OCI-LY3 (cell line): ENCODE results near the gene PCSK5.

Source experiments
- H2AFZ ChIP-seq: fragments of 200-600, 300-600 bp; shearing (Covaris generic); 2 replicates; pipeline ENCODE4 v1.6.0; 2014; ENCODE audit warnings: antibody characterized with exemption, low read depth, low read length
- H3K27ac ChIP-seq: fragments of 200-600, 300-600 bp; sonication (generic); 2 replicates; pipeline ENCODE4 v1.5.1; 2014; ENCODE audit warnings: mild to moderate bottlenecking, low read length, moderate library complexity, mixed read lengths
- H3K27me3 ChIP-seq: fragments of 200-600, 300-600 bp; sonication (generic); 2 replicates; pipeline ENCODE4 v1.6.1; 2014; ENCODE audit warnings: low read depth, low read length, mixed read lengths
- H3K36me3 ChIP-seq: fragments of 200-600, 300-600 bp; sonication (generic); replicated peaks from 2 replicates; pipeline ENCODE3; 2014; ENCODE audit warnings: low read depth, low read length, mixed read lengths
- H3K4me1 ChIP-seq: fragments of 300-600, 200-600 bp; sonication (generic); 2 replicates; pipeline ENCODE4 v1.6.1; 2014; ENCODE audit warnings: low read length, mixed read lengths
- H3K4me2 ChIP-seq: fragments of 200-600, 300-600 bp; sonication (generic); 2 replicates; pipeline ENCODE4 v1.6.1; 2014; ENCODE audit warnings: low read length, mixed read lengths
- H3K4me3 ChIP-seq: fragments of 300-600, 200-600 bp; sonication (generic); 2 replicates; pipeline ENCODE4 v1.5.1; 2014; ENCODE audit warnings: antibody characterized with exemption, mild to moderate bottlenecking, low read length, moderate library complexity
- H3K79me2 ChIP-seq: fragments of 300-600, 200-600 bp; shearing (Covaris generic); 2 replicates; pipeline ENCODE4 v1.6.1; 2014; ENCODE audit warnings: mild to moderate bottlenecking, low read length, mixed read lengths
- H3K9ac ChIP-seq: fragments of 300-600, 200-600 bp; shearing (Covaris generic); 2 replicates; pipeline ENCODE4 v1.6.0; 2014; ENCODE audit warnings: mild to moderate bottlenecking, low read length, moderate library complexity
- H3K9me3 ChIP-seq: fragments of 200-600, 300-600 bp; shearing (Covaris generic); 2 replicates; pipeline ENCODE4 v1.6.1; 2014; ENCODE audit warnings: low read length, mixed read lengths; ENCODE audit not compliant: insufficient read depth
- H4K20me1 ChIP-seq: fragments of 200-600, 300-600 bp; sonication (generic); 2 replicates; pipeline ENCODE4 v1.6.1; 2016; ENCODE audit warnings: low read length, mixed read lengths; ENCODE audit not compliant: insufficient read depth
- CTCF ChIP-seq: fragments of 200-600, 300-600 bp; sonication (generic); IDR thresholded peaks from 2 replicates; pipeline ENCODE4 v1.5.1; 2014; ENCODE audit warnings: antibody characterized with exemption, low read length, low read depth
- EZH2phosphoT487 ChIP-seq: fragments of 200-600 bp; shearing (Covaris generic); IDR thresholded peaks from 2 replicates; pipeline ENCODE4 v1.6.1; 2018; ENCODE audit warnings: antibody characterized with exemption, mixed run types, low read depth

The PCSK5 gene

GRCh38 chr9:76101947-76102346 lies 211.5 kb downstream of the PCSK5 start:
- Histone ChIP-seq H3K4me1 (no peaks in the 10 kb centered on the region), H2AFZ (no peak overlapping the region), H3K36me3 (no peaks in the 10 kb centered on the region), H3K4me3 (no peak overlapping the region), H3K27me3 (peaks cover 15% of the 10 kb centered on the region), H3K4me2 (no peak overlapping the region), H3K79me2 (no peaks in the 10 kb centered on the region), H3K27ac (no peak overlapping the region), H4K20me1 (no peaks in the 10 kb centered on the region), H3K9me3 (no peaks in the 10 kb centered on the region), H3K9ac (no peak overlapping the region)
- TF ChIP-seq CTCF (no peak), EZH2phosphoT487 (no peak)

DNA sequence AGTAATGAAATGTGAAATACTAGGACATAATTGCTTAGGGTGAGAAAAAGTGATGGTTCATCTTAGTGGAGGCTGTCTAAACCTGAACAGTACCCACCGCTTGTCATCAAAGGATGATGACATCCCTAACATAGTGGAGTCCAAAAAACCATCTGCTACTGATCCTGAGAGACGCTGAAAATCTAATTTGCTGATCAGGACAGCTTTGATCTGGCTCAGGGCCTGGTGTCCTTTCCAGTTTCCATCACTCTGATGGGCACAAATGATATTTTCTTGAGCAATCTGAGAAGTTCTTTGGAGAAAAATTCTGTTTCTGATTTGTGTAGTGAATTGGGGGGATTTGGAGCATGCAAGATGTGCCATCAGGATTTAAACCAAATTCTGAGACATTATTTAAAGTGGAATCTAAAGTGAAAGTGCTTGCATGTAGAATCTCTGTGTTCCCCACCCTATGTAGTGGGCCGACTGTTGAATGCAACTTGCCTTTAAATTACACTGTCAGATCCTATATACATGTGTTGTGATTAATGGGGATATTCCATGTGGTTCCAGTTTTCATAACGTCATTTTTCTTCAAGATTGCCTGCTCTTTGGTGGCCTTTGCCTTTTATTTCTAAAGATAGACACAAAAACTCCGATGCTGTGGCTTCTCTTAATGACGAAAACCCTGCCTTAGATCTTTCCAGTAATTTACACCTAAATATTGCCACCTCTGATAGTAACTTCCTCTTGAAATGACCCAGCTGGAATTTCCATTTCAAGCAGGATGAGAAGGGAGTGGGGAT lies 213.2 kb downstream of the PCSK5 start:
- H3K27me3 ChIP-seq: peaks cover 15% of the 10 kb centered on the region
- no peak overlapping the region for H3K4me3 ChIP-seq
- TF ChIP-seq CTCF: no peak
- TF ChIP-seq EZH2phosphoT487: no peak
- H3K36me3 ChIP-seq: no peaks in the 10 kb centered on the region
- no peak overlapping the region for H3K9ac ChIP-seq
- no peaks in the 10 kb centered on the region for H3K79me2 ChIP-seq
- no peaks in the 10 kb centered on the region for H3K4me1 ChIP-seq
- H3K4me2 ChIP-seq: no peak overlapping the region
- no peaks in the 10 kb centered on the region for H3K9me3 ChIP-seq
- H4K20me1 ChIP-seq: no peaks in the 10 kb centered on the region
- no peak overlapping the region for H3K27ac ChIP-seq
- H2AFZ ChIP-seq: no peak overlapping the region

GRCh38 chr9:76107482-76107881 lies 217.0 kb downstream of the PCSK5 start:
- Histone ChIP-seq H3K4me1 (peaks cover 5% of the 10 kb centered on the region; the same call in 1 of the 2 replicates), H3K27ac (no peak overlapping the region), H3K36me3 (no peaks in the 10 kb centered on the region), H3K4me3 (no peak overlapping the region), H3K27me3 (peaks cover 17% of the 10 kb centered on the region), H3K9ac (no peak overlapping the region), H3K9me3 (no peaks in the 10 kb centered on the region), H3K4me2 (no peak overlapping the region), H2AFZ (no peak overlapping the region), H3K79me2 (no peaks in the 10 kb centered on the region), H4K20me1 (no peaks in the 10 kb centered on the region)
- TF ChIP-seq CTCF (no peak), EZH2phosphoT487 (no peak)

DNA sequence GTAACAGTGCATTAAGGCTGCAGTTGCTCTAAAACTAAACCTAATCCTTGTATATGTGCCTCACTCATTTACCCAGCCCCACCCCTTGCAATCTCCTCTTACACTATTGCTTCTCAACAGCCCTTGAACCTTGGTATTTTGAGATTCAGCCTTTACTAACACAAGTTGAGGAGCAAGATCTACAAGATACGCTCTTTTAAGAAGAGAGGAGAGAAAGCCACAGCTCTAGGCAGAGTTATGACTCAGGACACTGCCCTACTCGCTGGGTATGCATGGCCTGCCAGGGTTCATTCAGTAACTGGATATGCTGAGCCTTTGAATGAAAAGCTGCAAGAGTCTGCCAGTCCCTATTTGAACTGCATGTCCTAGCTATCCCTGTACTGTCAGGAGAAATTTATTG lies 219.5 kb downstream of the PCSK5 start:
- Histone ChIP-seq H3K27me3 (peaks cover 6% of the 10 kb centered on the region), H3K79me2 (no peaks in the 10 kb centered on the region), H3K36me3 (no peaks in the 10 kb centered on the region)

More for the DNA sequence above, 219.5 kb downstream of the PCSK5 start:
- no peak overlapping the region for H3K4me3 ChIP-seq
- H3K4me1 ChIP-seq: peaks cover 5% of the 10 kb centered on the region; the same call in 1 of the 2 replicates
- TF ChIP-seq CTCF (no peak), EZH2phosphoT487 (no peak)
- H3K9ac ChIP-seq: no peak overlapping the region
- H3K4me2 ChIP-seq: no peak overlapping the region
- no peak overlapping the region for H2AFZ ChIP-seq
- no peaks in the 10 kb centered on the region for H4K20me1 ChIP-seq
- H3K27ac ChIP-seq: no peak overlapping the region
- no peaks in the 10 kb centered on the region for H3K9me3 ChIP-seq
